ENCODE data around the gene MTLN. TPM values are rescaled to one million over a fixed set of nuclear protein-coding genes. Genes with fewer than 3 reads are reported as not detected.
"Not testable (repeated sequence)": the region's sequence is repeated elsewhere in the genome, so short reads cannot be mapped to it uniquely, and the experiment has no call there.

Gene MTLN
- 100 to 1,000 TPM in 1 of 3 donors, 10 to 100 TPM in 2; 35.4 to 104 (median 65.0) TPM for total RNA-seq

GRCh38 chr2:110211938-110212858 is at the start of gene MTLN:
Gene MTLN, minus strand, starts transcription at chr2:110212547. Its CDS starts 22 bp downstream, at chr2:110212525.
- H3K9me3 Mint-ChIP-seq = no peaks in the 10 kb centered on the region

GRCh38 chr2:110261910-110262309 is 49.6 kb upstream of the MTLN start:
- not testable (repeated sequence) for H3K4me1 Mint-ChIP-seq (ENCODE audit: low read depth); DNase-seq; H3K4me3 Mint-ChIP-seq; H3K36me3 Mint-ChIP-seq (ENCODE audit: insufficient read depth); H3K9me3 Mint-ChIP-seq; H3K27me3 Mint-ChIP-seq (ENCODE audit: low read depth); ATAC-seq

More at GRCh38 chr2:110211938-110212858, at the start of gene MTLN:
- ATAC-seq = peak; percentile 92 to 95
- H3K36me3 Mint-ChIP-seq (ENCODE audit: insufficient read depth) = peaks cover 19% of the 10 kb centered on the region
- DNase-seq = peak; percentile 58
- H3K4me3 Mint-ChIP-seq = peak within 1 kb of the TSS; percentile 97
- H3K4me1 Mint-ChIP-seq (ENCODE audit: low read depth) = peaks cover 21% of the 10 kb centered on the region
- peaks cover 29% of the 10 kb centered on the region for H3K27me3 Mint-ChIP-seq (ENCODE audit: low read depth)

DNA sequence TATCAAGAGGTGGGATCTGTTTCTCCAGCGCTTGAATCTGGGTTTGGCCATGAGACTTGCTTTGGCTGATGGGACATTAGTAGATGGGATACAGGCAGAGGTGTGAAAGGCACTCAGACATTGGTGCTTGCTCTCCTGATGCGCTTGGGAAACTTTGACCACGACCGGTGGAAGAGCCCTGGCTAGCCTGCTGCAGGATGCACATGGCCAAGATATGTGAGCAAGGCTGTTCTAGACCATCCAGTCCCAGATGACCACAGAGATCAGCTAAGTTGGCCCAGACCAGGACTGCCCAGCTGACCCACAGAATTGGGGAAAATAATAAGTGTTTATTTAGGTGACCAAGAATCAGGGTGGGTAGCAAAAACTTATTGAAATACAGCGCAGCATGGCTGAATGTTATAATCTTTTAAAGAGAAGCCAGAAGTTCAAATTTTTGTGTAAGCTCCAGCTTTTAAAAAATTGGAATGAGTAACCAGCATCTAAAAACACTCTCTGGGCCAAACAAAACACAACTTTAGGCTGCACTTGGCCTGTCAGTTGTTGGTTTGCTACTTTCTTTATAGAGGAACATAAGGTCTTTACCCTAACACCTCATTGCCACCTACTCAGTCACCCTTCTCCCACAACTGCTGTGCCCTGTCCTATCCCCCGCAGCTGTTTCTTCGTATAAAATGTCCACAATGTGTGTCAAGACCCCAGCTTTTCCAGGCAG is 35.9 kb upstream of the MTLN start:
- not testable (repeated sequence) for H3K9me3 Mint-ChIP-seq; ATAC-seq; H3K4me3 Mint-ChIP-seq; H3K4me1 Mint-ChIP-seq (ENCODE audit: low read depth); H3K36me3 Mint-ChIP-seq (ENCODE audit: insufficient read depth); H3K27me3 Mint-ChIP-seq (ENCODE audit: low read depth); DNase-seq

- not testable (repeated sequence) for H3K27me3 Mint-ChIP-seq (ENCODE audit: low read depth); H3K4me1 Mint-ChIP-seq (ENCODE audit: low read depth); DNase-seq; H3K4me3 Mint-ChIP-seq; H3K36me3 Mint-ChIP-seq (ENCODE audit: insufficient read depth); H3K9me3 Mint-ChIP-seq
- peak; percentile 56 to 66 for ATAC-seq
These were observed 33.4 kb upstream of the MTLN start for GRCh38 chr2:110245488-110246435.

- DNase-seq; ATAC-seq; H3K4me1 Mint-ChIP-seq (ENCODE audit: low read depth); H3K36me3 Mint-ChIP-seq (ENCODE audit: insufficient read depth); H3K9me3 Mint-ChIP-seq; H3K4me3 Mint-ChIP-seq; H3K27me3 Mint-ChIP-seq (ENCODE audit: low read depth): not testable (repeated sequence)
These were observed 30.9 kb upstream of the MTLN start for GRCh38 chr2:110243283-110243682.

GRCh38 chr2:110234514-110234913 is 22.2 kb upstream of the MTLN start:
- ATAC-seq; H3K4me3 Mint-ChIP-seq; DNase-seq; H3K4me1 Mint-ChIP-seq (ENCODE audit: low read depth); H3K36me3 Mint-ChIP-seq (ENCODE audit: insufficient read depth); H3K27me3 Mint-ChIP-seq (ENCODE audit: low read depth); H3K9me3 Mint-ChIP-seq: not testable (repeated sequence)

- not testable (repeated sequence) for DNase-seq; H3K9me3 Mint-ChIP-seq; H3K4me1 Mint-ChIP-seq (ENCODE audit: low read depth); H3K36me3 Mint-ChIP-seq (ENCODE audit: insufficient read depth); ATAC-seq; H3K4me3 Mint-ChIP-seq
- peaks cover 20% of the 10 kb centered on the region for H3K27me3 Mint-ChIP-seq (ENCODE audit: low read depth)
These were observed 17.5 kb upstream of the MTLN start for GRCh38 chr2:110229886-110230285.

- not testable (repeated sequence) for H3K36me3 Mint-ChIP-seq (ENCODE audit: insufficient read depth); DNase-seq; H3K4me1 Mint-ChIP-seq (ENCODE audit: low read depth); H3K9me3 Mint-ChIP-seq; H3K4me3 Mint-ChIP-seq; ATAC-seq
- H3K27me3 Mint-ChIP-seq (ENCODE audit: low read depth) = peaks cover 59% of the 10 kb centered on the region
These were observed 10.3 kb upstream of the MTLN start for GRCh38 chr2:110222626-110223025.

GRCh38 chr2:110221938-110222337 is 9.6 kb upstream of the MTLN start:
- H3K4me3 Mint-ChIP-seq = no peak overlapping the region
- no peaks in the 10 kb centered on the region for H3K36me3 Mint-ChIP-seq (ENCODE audit: insufficient read depth)
- H3K4me1 Mint-ChIP-seq (ENCODE audit: low read depth) = no peaks in the 10 kb centered on the region
- H3K27me3 Mint-ChIP-seq (ENCODE audit: low read depth) = peaks cover 56% of the 10 kb centered on the region
- DNase-seq (no peak), ATAC-seq (no peak)
- H3K9me3 Mint-ChIP-seq = no peaks in the 10 kb centered on the region

GRCh38 chr2:110220190-110220564 is 7.8 kb upstream of the MTLN start:
- DNase-seq (no peak), ATAC-seq (no peak)
- H3K4me3 Mint-ChIP-seq = no peak overlapping the region
- H3K36me3 Mint-ChIP-seq (ENCODE audit: insufficient read depth) = no peaks in the 10 kb centered on the region
- H3K9me3 Mint-ChIP-seq = no peaks in the 10 kb centered on the region
- peaks cover 60% of the 10 kb centered on the region for H3K27me3 Mint-ChIP-seq (ENCODE audit: low read depth)
- no peaks in the 10 kb centered on the region for H3K4me1 Mint-ChIP-seq (ENCODE audit: low read depth)

- Mint-ChIP-seq H3K9me3 (no peaks in the 10 kb centered on the region), H3K4me3 (no peak overlapping the region), H3K4me1 (ENCODE audit: low read depth) (no peaks in the 10 kb centered on the region), H3K36me3 (ENCODE audit: insufficient read depth) (no peaks in the 10 kb centered on the region), H3K27me3 (ENCODE audit: low read depth) (peaks cover 64% of the 10 kb centered on the region)
- DNase-seq (no peak), ATAC-seq (no peak)
These were observed 7.3 kb upstream of the MTLN start for GRCh38 chr2:110219496-110220189.

- H3K4me3 Mint-ChIP-seq; DNase-seq; H3K36me3 Mint-ChIP-seq (ENCODE audit: insufficient read depth); ATAC-seq; H3K4me1 Mint-ChIP-seq (ENCODE audit: low read depth); H3K9me3 Mint-ChIP-seq: not testable (repeated sequence)
- H3K27me3 Mint-ChIP-seq (ENCODE audit: low read depth) = peaks cover 64% of the 10 kb centered on the region
These were observed 6.5 kb upstream of the MTLN start for GRCh38 chr2:110218889-110219288.

DNA sequence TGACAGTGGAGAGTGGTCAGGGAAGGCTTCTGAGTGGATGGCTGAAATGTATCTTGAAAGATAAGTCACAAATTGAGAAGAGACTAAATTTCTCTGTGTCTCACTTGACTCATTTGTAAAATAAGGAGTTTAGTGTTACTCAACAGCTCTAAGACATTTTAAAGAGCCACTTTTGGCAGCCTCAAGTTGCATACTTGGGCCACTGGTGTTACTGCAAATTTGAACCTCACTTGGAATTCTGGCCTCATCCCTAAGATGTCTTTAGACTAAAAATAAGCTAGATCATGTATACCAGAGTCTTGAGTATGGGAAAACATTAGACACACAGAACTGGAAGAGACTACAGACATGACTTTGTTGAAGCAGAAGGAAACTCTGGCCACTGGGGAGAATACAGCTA is 4.5 kb upstream of the MTLN start:
- H3K4me1 Mint-ChIP-seq (ENCODE audit: low read depth) = peaks cover 5% of the 10 kb centered on the region
- ATAC-seq (no peak), DNase-seq (no peak)
- H3K27me3 Mint-ChIP-seq (ENCODE audit: low read depth) = peaks cover 60% of the 10 kb centered on the region
- H3K36me3 Mint-ChIP-seq (ENCODE audit: insufficient read depth) = no peaks in the 10 kb centered on the region
- no peak overlapping the region for H3K4me3 Mint-ChIP-seq
- H3K9me3 Mint-ChIP-seq = no peaks in the 10 kb centered on the region

Data from activated T-cell treated with anti-CD3 and anti-CD28 coated beads, Interleukin-2, amount 50 U/mL, for 4 hours (primary cell).